Endothelial cell of umbilical vein (primary cell): Measurements from ENCODE around the gene CTSD. TPM values are rescaled to one million over a fixed set of nuclear protein-coding genes. Genes with fewer than 3 reads are reported as not detected.

Source experiments
- BruUV-seq: library from RNA; stranded (reverse); fragments of 400-500 nt; replicated peaks from 2 replicates; lab custom pipeline; 2021; lab: Mats Ljungman, UMichigan
- CTCF ChIA-PET: fragments of 300-600, 350-600 bp; sonication (Branson Sonifier 250); formaldehyde crosslinking; loops from one replicate; lab custom pipeline; 2021; ENCODE audit warnings: antibody characterized with exemption, inconsistent platforms; lab: Charles Lee
- POLR2A ChIA-PET: fragments of 300-600, 350-600 bp; sonication (Branson Sonifier 250); formaldehyde crosslinking; loops from one replicate; lab custom pipeline; 2021; ENCODE audit warnings: antibody characterized with exemption, inconsistent platforms; lab: Charles Lee
- DNase-seq: peaks from one replicate; pipeline ENCODE4 v3.0.0-alpha.2; 2011; ENCODE audit warnings: low read depth, low spot score
- FAIRE-seq: peaks from 2 replicates; lab custom pipeline; 2011; peaks lifted over from hg19 to GRCh38; lab: Jason Lieb, UNC
- H2AFZ ChIP-seq: 2 replicates; pipeline ENCODE4 v1.6.0; 2012; ENCODE audit warnings: low read depth, low read length, control low read depth, inconsistent platforms
- H3K27ac ChIP-seq: 2 replicates; pipeline ENCODE4 v1.5.1; 2011; ENCODE audit warnings: low read depth, mild to moderate bottlenecking, control low read depth, low read length, moderate library complexity; ENCODE audit not compliant: insufficient read depth
- H3K27me3 ChIP-seq, 2 experiments: 2 replicates each; pipeline versions ENCODE4 v1.6.0 to v1.6.1; 2011; ENCODE audit warnings: low read length in 2 of 2, mixed read lengths in 1 of 2; ENCODE audit not compliant: control insufficient read depth in 2 of 2, insufficient read depth in 2 of 2
- H3K36me3 ChIP-seq, 2 experiments: 2 replicates in 1 of 2; 3 replicates in 1 of 2; pipeline ENCODE4 v1.5.1; 2011; ENCODE audit warnings: low read length in 2 of 2, mild to moderate bottlenecking in 1 of 2, moderate library complexity in 1 of 2; ENCODE audit not compliant: control insufficient read depth in 2 of 2, insufficient read depth in 2 of 2; ENCODE audit errors: extremely low read depth in 1 of 2
- H3K4me1 ChIP-seq: 3 replicates; pipeline ENCODE4 v1.5.1; 2011; ENCODE audit warnings: mild to moderate bottlenecking, low read length; ENCODE audit not compliant: control insufficient read depth, insufficient read depth; ENCODE audit errors: extremely low read depth
- H3K4me2 ChIP-seq: 2 replicates; pipeline ENCODE4 v1.6.1; 2011; ENCODE audit warnings: low read length, control low read depth, mixed read lengths; ENCODE audit not compliant: insufficient read depth
- H3K4me3 ChIP-seq, 3 experiments: fragments of 200-600 bp in 1 of 3; sonication (generic), shearing (Covaris generic) in 1 of 3; replicated peaks in 1 of 3; 2 replicates each; pipeline ENCODE4 v1.5.1; 2011 to 2016; ENCODE audit warnings: control low read depth in 3 of 3, low read length in 3 of 3, mild to moderate bottlenecking in 2 of 3, inconsistent platforms in 1 of 3, low read depth in 1 of 3, moderate library complexity in 1 of 3; ENCODE audit not compliant: insufficient read depth in 1 of 3
- H3K79me2 ChIP-seq: 2 replicates; pipeline ENCODE4 v1.6.0; 2012; ENCODE audit warnings: low read length, inconsistent platforms; ENCODE audit not compliant: control insufficient read depth, insufficient read depth
- H3K9ac ChIP-seq: replicated peaks from 2 replicates; pipeline ENCODE3; 2011; ENCODE audit warnings: low read length, control low read depth; ENCODE audit not compliant: insufficient read depth; ENCODE audit errors: extremely low read depth
- H3K9me1 ChIP-seq: replicated peaks from 3 replicates; pipeline ENCODE4 v1.6.0; 2011; ENCODE audit warnings: mild to moderate bottlenecking, low read length; ENCODE audit not compliant: control insufficient read depth, insufficient read depth; ENCODE audit errors: extremely low read depth
- H3K9me3 ChIP-seq: replicated peaks from 2 replicates; pipeline ENCODE4 v1.5.1; 2012; ENCODE audit warnings: low read length, inconsistent platforms; ENCODE audit not compliant: control insufficient read depth, insufficient read depth
- H4K20me1 ChIP-seq: replicated peaks from 2 replicates; pipeline ENCODE3; 2011; ENCODE audit warnings: mild to moderate bottlenecking, low read length; ENCODE audit not compliant: control insufficient read depth, insufficient read depth; ENCODE audit errors: extremely low read depth
- EZH2 ChIP-seq: IDR thresholded peaks from 2 replicates; pipeline ENCODE4 v1.6.1; 2012; ENCODE audit warnings: borderline replicate concordance, low read depth, mild to moderate bottlenecking, moderate library complexity, low read length, inconsistent platforms; ENCODE audit not compliant: severe bottlenecking
- FOS ChIP-seq: IDR thresholded peaks from 2 replicates; pipeline ENCODE4 v1.6.1; 2011; ENCODE audit warnings: mild to moderate bottlenecking, low read length, moderate library complexity, borderline replicate concordance; ENCODE audit not compliant: insufficient read depth
- GATA2 ChIP-seq: IDR thresholded peaks from 2 replicates; pipeline ENCODE4 v1.7.0; 2011; ENCODE audit warnings: low read depth, mild to moderate bottlenecking, moderate library complexity, mixed read lengths, low read length; ENCODE audit not compliant: insufficient read length, insufficient read depth
- JUN ChIP-seq: IDR thresholded peaks from 2 replicates; pipeline ENCODE4 v1.6.1; 2011; ENCODE audit warnings: borderline replicate concordance, low read depth; ENCODE audit not compliant: insufficient read length, insufficient read depth
- MYC ChIP-seq: IDR thresholded peaks from one replicate; pipeline ENCODE4 v1.6.1; 2011; ENCODE audit warnings: mild to moderate bottlenecking, low read depth, low read length
- POLR2A ChIP-seq: IDR thresholded peaks from 2 replicates; pipeline ENCODE4 v1.6.1; 2012; ENCODE audit warnings: low read depth, mild to moderate bottlenecking, control low read depth, low read length
- POLR2AphosphoS5 ChIP-seq: IDR thresholded peaks from 2 replicates; pipeline ENCODE4 v1.6.1; 2012; ENCODE audit warnings: low read depth, mild to moderate bottlenecking, control low read depth, low read length, moderate library complexity; ENCODE audit not compliant: insufficient read depth
- dilution Hi-C: fragments of 300-500 bp; cut with MboI; formaldehyde crosslinking; loops from one replicate; pipeline ENCODE4 v1.15.0; 2019; ENCODE audit warnings: low sequenced_read_pairs; ENCODE audit not compliant: extremely low pct_ligation_motif_present
- intact Hi-C: fragments of 100-400 bp; cut with micrococcal nuclease; formaldehyde crosslinking; loops from one replicate; pipeline ENCODE4 v1.10.0; 2022
- polyA plus RNA-seq, 4 experiments: library from polyadenylated mRNA; depleted of rRNA in 3 of 4; stranded (reverse) in 3 of 4; unstranded in 1 of 4; fragments of >200 nt; gene quantifications; 2 replicates each; pipeline versions ENCODE4 v1.2.1 to v1.2.3, GENCODE V29; 2011 to 2012; ENCODE audit warnings: missing spikeins in 1 of 4
- total RNA-seq: library from RNA; stranded (reverse); gene quantifications from 2 replicates; pipeline ENCODE4 v1.2.3, GENCODE V29; 2021
- TF ChIP-seq, protein P1 (sequence below): IDR thresholded peaks from 2 replicates; pipeline ENCODE4 v1.6.1; 2011; ENCODE audit not compliant: insufficient read depth, insufficient read length
- TF ChIP-seq, protein P2 (sequence below), 2 donors: IDR thresholded peaks; 1 replicate in 1 of 2; 2 replicates in 1 of 2; pipeline ENCODE4 v1.5.1; 2011; ENCODE audit warnings: low read length in 2 of 2, mild to moderate bottlenecking in 2 of 2, moderate library complexity in 2 of 2, control low read depth in 1 of 2, inconsistent platforms in 1 of 2, low read depth in 1 of 2; ENCODE audit not compliant: insufficient read depth in 1 of 2; ENCODE audit errors: extremely low read depth in 1 of 2

The CTSD gene
- total and polyA plus RNA-seq, 2 donors (not counting 3 experiments of a cell fraction or from before 2014, with no cell fraction given), result 215 to 248 TPM

- intact Hi-C loops, result no loop called here
- BruUV-seq, result no TSS peak
- POLR2A ChIA-PET, result no interaction called here
- Histone ChIP-seq H4K20me1 (no peaks in the 10 kb centered on the region), H3K79me2 (no peaks in the 10 kb centered on the region), H3K4me1 (no peaks in the 10 kb centered on the region), H3K4me2 (no peak overlapping the region), H3K9me1 (no peaks in the 10 kb centered on the region), H2AFZ (no peak overlapping the region), H3K4me3 (no peak overlapping the region), H3K27me3 (no peaks in the 10 kb centered on the region), H3K9me3 (no peaks in the 10 kb centered on the region), H3K27ac (no peak overlapping the region), H3K9ac (no peak overlapping the region), H3K36me3 (no peaks in the 10 kb centered on the region)
- CTCF ChIA-PET, result interaction anchor here (0.6 to 0.9 kb wide), 3 partner anchors 79 to 151 kb away, joined by 3 read pairs; no protein-coding TSS in a partner anchor
- FAIRE-seq, result no peak
- DNase-seq, result no peak
- TF ChIP-seq JUN, result no peak
- no peak for TF ChIP-seq EZH2
- TF ChIP-seq FOS, result no peak
- no peak for TF ChIP-seq GATA2
- no peak for TF ChIP-seq POLR2A
- TF ChIP-seq, protein P1, sequence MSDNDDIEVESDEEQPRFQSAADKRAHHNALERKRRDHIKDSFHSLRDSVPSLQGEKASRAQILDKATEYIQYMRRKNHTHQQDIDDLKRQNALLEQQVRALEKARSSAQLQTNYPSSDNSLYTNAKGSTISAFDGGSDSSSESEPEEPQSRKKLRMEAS, result no peak
- dilution Hi-C loops, result no loop called here
Measured at GRCh38 chr11:1803246-1803645, 39.5 kb upstream of the CTSD start.

- BruUV-seq, result no TSS peak
- no peaks in the 10 kb centered on the region for H3K9me3 ChIP-seq
- H3K4me2 ChIP-seq, result no peak overlapping the region
- H2AFZ ChIP-seq, result no peak overlapping the region
- H3K36me3 ChIP-seq, result no peaks in the 10 kb centered on the region
- dilution Hi-C loops, result no loop called here
- ChIA-PET CTCF (interaction anchor here (1.1 kb wide), 1 partner anchor 145 kb away, joined by 3 read pairs; no protein-coding TSS in a partner anchor), POLR2A (no interaction called here)
- H3K4me1 ChIP-seq, result no peaks in the 10 kb centered on the region
- no peaks in the 10 kb centered on the region for H3K79me2 ChIP-seq
- H3K9me1 ChIP-seq, result no peaks in the 10 kb centered on the region
- H4K20me1 ChIP-seq, result no peaks in the 10 kb centered on the region
- no peaks in the 10 kb centered on the region for H3K27me3 ChIP-seq
- DNase-seq, result no peak
- H3K4me3 ChIP-seq, result no peak overlapping the region
- no peak for FAIRE-seq
- H3K27ac ChIP-seq, result no peak overlapping the region
- H3K9ac ChIP-seq, result no peak overlapping the region
- TF ChIP-seq JUN, result no peak
- no peak for TF ChIP-seq POLR2AphosphoS5
- no peak for TF ChIP-seq GATA2
- no peak for TF ChIP-seq FOS
- TF ChIP-seq EZH2, result no peak
- TF ChIP-seq MYC, result no peak
- no peak for TF ChIP-seq POLR2A
- TF ChIP-seq, protein P1, result no peak
- TF ChIP-seq, protein P2, sequence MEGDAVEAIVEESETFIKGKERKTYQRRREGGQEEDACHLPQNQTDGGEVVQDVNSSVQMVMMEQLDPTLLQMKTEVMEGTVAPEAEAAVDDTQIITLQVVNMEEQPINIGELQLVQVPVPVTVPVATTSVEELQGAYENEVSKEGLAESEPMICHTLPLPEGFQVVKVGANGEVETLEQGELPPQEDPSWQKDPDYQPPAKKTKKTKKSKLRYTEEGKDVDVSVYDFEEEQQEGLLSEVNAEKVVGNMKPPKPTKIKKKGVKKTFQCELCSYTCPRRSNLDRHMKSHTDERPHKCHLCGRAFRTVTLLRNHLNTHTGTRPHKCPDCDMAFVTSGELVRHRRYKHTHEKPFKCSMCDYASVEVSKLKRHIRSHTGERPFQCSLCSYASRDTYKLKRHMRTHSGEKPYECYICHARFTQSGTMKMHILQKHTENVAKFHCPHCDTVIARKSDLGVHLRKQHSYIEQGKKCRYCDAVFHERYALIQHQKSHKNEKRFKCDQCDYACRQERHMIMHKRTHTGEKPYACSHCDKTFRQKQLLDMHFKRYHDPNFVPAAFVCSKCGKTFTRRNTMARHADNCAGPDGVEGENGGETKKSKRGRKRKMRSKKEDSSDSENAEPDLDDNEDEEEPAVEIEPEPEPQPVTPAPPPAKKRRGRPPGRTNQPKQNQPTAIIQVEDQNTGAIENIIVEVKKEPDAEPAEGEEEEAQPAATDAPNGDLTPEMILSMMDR (IDR thresholded peaks at IDR 0.05; ENCODE audit: extremely low read depth in 1 of 2, insufficient read depth in 1 of 2, low read depth in 1 of 2, low read length in 2 of 2), result no peak
- intact Hi-C loops, result no loop called here
Measured at GRCh38 chr11:1797391-1798125, 33.8 kb upstream of the CTSD start.
